Loucy (cell line): ENCODE results near the gene ETS2.

Experiments
- EZH2phosphoT487 ChIP-seq: fragments of 200-600 bp; IDR thresholded peaks from 2 replicates; pipeline ENCODE4 v1.6.1; 2018; ENCODE audit warnings: antibody characterized with exemption, mild to moderate bottlenecking, moderate library complexity, borderline replicate concordance
- TF ChIP-seq, protein P1 (sequence below): fragments of 200-600 bp; sonication (generic); conservative IDR thresholded peaks from 2 replicates; pipeline ENCODE4 v1.5.1; 2014; ENCODE audit warnings: mild to moderate bottlenecking, antibody characterized with exemption, low read length

GRCh38 chr21:38790961-38791360 lies 14.8 kb upstream of the ETS2 start:
- TF ChIP-seq, protein P1, sequence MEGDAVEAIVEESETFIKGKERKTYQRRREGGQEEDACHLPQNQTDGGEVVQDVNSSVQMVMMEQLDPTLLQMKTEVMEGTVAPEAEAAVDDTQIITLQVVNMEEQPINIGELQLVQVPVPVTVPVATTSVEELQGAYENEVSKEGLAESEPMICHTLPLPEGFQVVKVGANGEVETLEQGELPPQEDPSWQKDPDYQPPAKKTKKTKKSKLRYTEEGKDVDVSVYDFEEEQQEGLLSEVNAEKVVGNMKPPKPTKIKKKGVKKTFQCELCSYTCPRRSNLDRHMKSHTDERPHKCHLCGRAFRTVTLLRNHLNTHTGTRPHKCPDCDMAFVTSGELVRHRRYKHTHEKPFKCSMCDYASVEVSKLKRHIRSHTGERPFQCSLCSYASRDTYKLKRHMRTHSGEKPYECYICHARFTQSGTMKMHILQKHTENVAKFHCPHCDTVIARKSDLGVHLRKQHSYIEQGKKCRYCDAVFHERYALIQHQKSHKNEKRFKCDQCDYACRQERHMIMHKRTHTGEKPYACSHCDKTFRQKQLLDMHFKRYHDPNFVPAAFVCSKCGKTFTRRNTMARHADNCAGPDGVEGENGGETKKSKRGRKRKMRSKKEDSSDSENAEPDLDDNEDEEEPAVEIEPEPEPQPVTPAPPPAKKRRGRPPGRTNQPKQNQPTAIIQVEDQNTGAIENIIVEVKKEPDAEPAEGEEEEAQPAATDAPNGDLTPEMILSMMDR = no peak
- no peak for TF ChIP-seq EZH2phosphoT487
